ENCODE data around the gene EDC4. TPM values are rescaled to one million over a fixed set of nuclear protein-coding genes. Genes with fewer than 3 reads are reported as not detected.
"Not testable (repeated sequence)": the region's sequence is repeated elsewhere in the genome, so short reads cannot be mapped to it uniquely, and the experiment has no call there.

The EDC4 gene
- total and polyA plus RNA-seq, 8 donors: 22.0 to 141 (median 42.0) TPM

DNA sequence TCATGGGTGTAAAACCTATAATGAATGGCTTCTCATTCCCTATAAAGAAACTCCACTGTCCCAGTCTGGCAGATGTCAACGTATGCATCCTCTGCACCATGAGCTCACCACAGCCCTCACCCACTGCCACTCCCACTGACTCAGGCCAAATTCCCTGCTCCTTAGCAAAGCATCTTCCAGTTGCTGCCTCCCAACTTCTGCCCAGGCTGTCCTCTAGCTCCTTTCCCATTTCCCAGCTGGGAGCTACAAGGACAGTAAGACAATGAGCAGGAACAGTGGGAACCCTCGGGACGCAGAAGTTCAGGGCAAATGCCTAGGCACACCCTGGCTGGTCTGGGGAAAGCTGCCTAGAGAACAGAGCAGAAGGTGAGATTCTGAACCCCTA lies 39.8 kb upstream of the EDC4 start:
- H3K27ac ChIP-seq: peak overlapping the region in 4 of 5 donors; percentile 52 to 86 (median 83)

DNA sequence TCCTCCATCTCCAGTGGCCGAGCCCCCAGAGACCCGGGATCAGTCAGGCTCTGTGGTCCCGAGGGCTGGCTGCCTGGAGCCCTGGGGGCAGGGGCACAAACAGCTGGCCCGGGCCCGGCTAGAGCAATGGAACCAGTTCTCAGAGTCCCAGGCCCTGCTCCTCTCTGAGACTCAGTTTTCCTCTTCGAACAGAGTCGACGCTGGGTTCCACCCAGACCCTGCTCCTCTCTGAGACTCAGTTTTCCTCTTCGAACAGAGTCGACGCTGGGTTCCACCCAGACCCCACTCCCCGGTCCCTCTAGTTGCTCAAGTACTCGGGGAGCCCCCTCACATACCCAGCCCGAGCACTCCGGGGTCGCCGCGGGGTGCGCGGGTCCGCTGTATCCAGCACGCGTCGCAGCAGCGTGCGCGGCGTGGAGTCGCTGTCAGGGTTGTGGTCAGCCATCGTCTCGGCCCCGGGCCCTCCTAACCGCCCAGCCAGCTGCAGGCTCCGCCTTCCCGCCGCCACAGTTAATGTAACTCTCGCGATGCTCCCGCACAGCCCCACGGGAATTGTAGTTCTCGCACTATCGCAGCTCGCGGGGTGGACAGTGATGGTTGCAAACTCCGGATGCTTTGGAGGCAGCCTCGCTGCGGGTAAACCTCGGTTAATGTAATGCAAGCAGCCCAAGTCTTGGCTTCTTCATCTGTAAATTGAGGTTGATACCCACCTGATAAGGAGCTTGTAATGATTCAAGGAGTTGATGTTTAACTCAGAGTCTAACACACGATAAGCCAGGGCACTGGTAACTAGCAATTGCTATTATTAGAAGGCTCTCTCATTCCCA lies 39.2 kb upstream of the EDC4 start:
- Histone ChIP-seq H3K4me1 (peaks cover 15 to 21% (median 19%) of the 10 kb centered on the region in 4 donors), H3K27me3 (no peaks in the 10 kb centered on the region), H3K9me3 (no peaks in the 10 kb centered on the region), H3K4me3 (peak overlapping the region; percentile 85 to 92 (median 90)), H3K27ac (peak overlapping the region; percentile 31 to 86 (median 83)), H3K36me3 (peaks cover 32 to 37% (median 36%) of the 10 kb centered on the region in 4 donors)
- WGBS, 5 donors: 0 to 1% (median 0%) methylated on average over 45 to 49 of the region's 49 CpGs
- peak in 1 of 4 donors; percentile 67 for TF ChIP-seq POLR2A (IDR thresholded peaks at IDR 0.05)
- TF ChIP-seq EP300 (IDR thresholded peaks at IDR 0.05): no peak
- TF ChIP-seq, protein P1, sequence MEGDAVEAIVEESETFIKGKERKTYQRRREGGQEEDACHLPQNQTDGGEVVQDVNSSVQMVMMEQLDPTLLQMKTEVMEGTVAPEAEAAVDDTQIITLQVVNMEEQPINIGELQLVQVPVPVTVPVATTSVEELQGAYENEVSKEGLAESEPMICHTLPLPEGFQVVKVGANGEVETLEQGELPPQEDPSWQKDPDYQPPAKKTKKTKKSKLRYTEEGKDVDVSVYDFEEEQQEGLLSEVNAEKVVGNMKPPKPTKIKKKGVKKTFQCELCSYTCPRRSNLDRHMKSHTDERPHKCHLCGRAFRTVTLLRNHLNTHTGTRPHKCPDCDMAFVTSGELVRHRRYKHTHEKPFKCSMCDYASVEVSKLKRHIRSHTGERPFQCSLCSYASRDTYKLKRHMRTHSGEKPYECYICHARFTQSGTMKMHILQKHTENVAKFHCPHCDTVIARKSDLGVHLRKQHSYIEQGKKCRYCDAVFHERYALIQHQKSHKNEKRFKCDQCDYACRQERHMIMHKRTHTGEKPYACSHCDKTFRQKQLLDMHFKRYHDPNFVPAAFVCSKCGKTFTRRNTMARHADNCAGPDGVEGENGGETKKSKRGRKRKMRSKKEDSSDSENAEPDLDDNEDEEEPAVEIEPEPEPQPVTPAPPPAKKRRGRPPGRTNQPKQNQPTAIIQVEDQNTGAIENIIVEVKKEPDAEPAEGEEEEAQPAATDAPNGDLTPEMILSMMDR (IDR thresholded peaks at IDR 0.05): no peak
- peak; percentile 71 to 83 (median 75) for TF ChIP-seq POLR2AphosphoS5 (IDR thresholded peaks at IDR 0.05)
- intact Hi-C loops (cut with DNase I; ENCODE audit: low total_unique reads): no loop called here
- peak; percentile 95 to 97 for DNase-seq

More for the DNA sequence above, 39.8 kb upstream of the EDC4 start:
- Histone ChIP-seq H3K27me3 (no peaks in the 10 kb centered on the region), H3K4me3 (peak overlapping the region; percentile 85 to 92 (median 90)), H3K9me3 (no peaks in the 10 kb centered on the region), H3K36me3 (peaks cover 34 to 43% (median 42%) of the 10 kb centered on the region in 4 donors), H3K4me1 (peaks cover 15 to 21% (median 19%) of the 10 kb centered on the region in 4 donors)
- 0 to 6% (median 0%) methylated on average over 3 of the region's 3 CpGs for WGBS, 5 donors
- TF ChIP-seq POLR2AphosphoS5 (IDR thresholded peaks at IDR 0.05): no peak
- TF ChIP-seq EP300 (IDR thresholded peaks at IDR 0.05): no peak
- no peak for TF ChIP-seq POLR2A (IDR thresholded peaks at IDR 0.05)
- TF ChIP-seq, protein P1 (IDR thresholded peaks at IDR 0.05): no peak
- intact Hi-C loops (cut with DNase I; ENCODE audit: low total_unique reads): no loop called here
- peak in 1 of 2 donors; percentile 43 for DNase-seq

DNA sequence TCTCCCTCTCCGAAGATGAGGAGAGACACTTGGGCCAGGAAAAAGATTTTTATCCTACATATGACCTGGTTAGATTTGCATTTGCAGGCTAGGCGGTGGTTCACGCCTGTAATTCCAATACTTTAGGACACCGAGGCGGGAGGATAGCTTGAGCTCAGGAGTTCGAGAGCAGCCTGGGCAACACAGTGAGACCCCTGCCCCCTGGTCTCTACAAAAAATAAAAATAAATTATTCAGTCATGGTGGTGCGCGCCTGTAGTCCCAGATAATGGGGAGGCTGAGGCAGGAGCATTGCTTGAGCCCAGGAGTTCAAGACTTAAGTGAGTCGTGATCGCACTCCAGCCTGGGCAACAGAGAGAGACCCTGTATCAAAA lies 38.6 kb upstream of the EDC4 start:
- Histone ChIP-seq H3K27ac (peak overlapping the region in 3 of 5 donors; percentile 52 to 86 (median 83)), H3K4me1 (peaks cover 15 to 21% (median 19%) of the 10 kb centered on the region in 4 donors), H3K36me3 (peaks cover 26 to 31% (median 30%) of the 10 kb centered on the region in 4 donors), H3K4me3 (peak overlapping the region; percentile 85 to 92 (median 90)), H3K9me3 (no peaks in the 10 kb centered on the region), H3K27me3 (no peaks in the 10 kb centered on the region)
- whole genome bisulfite sequencing, 5 donors: 69 to 85% (median 81%) methylated on average over 10 of the region's 10 CpGs
- DNase-seq: no peak
- TF ChIP-seq, protein P1 (IDR thresholded peaks at IDR 0.05): no peak
- TF ChIP-seq POLR2AphosphoS5 (IDR thresholded peaks at IDR 0.05) (no peak), POLR2A (IDR thresholded peaks at IDR 0.05) (no peak), EP300 (IDR thresholded peaks at IDR 0.05) (no peak)
- intact Hi-C loops (cut with DNase I; ENCODE audit: low total_unique reads): no loop called here

DNA sequence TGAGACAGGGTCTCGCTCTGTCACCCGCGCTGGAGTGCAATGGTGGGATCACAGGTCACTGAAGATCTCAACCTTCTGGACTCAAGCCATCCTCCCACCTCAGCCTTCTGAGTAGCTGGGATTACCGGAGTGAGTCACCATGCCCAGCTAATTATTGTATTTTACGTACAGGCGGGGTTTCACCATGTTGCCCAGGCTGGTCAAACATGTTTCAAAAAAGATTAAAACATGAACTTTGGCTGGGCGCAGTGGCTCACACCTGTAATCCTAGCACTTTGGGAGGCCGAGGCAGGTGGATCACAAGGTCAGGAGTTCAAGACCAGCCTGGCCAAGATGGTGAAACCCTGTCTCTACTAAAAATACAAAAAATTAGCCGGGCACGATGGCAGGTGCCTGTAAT lies 35.7 kb upstream of the EDC4 start:
- 62 to 87% (median 74%) methylated on average over 10 of the region's 10 CpGs for WGBS, 5 donors
- H3K4me1 ChIP-seq: peaks cover 15 to 26% (median 24%) of the 10 kb centered on the region in 4 donors
- H3K36me3 ChIP-seq; H3K4me3 ChIP-seq; H3K27me3 ChIP-seq; H3K9me3 ChIP-seq; intact Hi-C loops (cut with DNase I; ENCODE audit: low total_unique reads); H3K27ac ChIP-seq: not testable (repeated sequence)
- DNase-seq: peak in 1 of 2 donors; percentile 37

DNA sequence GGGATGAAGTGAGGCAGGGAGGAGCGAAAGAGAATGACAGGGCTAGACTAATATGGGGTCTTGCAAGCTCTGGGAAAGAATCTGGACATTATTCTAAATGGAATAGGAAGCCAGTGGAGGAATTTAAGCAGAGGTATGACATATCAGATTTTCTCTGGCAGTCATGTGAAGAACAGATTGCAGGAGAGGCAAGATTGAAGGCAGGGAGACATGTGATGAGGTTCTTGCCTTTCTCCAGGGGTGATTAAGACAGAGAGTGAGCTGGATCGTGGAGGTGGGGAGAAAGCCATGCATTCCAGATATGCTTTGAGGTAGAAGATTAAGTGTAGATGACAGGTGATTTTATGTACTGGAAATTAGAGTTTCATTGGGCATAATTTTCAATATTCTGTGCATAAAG lies 35.0 kb upstream of the EDC4 start:
- H3K36me3 ChIP-seq: no peaks in the 10 kb centered on the region
- no peak overlapping the region for H3K4me3 ChIP-seq
- no peak for DNase-seq
- H3K27me3 ChIP-seq: no peaks in the 10 kb centered on the region
- no peak overlapping the region for H3K27ac ChIP-seq
- no peaks in the 10 kb centered on the region for H3K9me3 ChIP-seq
- intact Hi-C loops (cut with DNase I; ENCODE audit: low total_unique reads): no loop called here
- TF ChIP-seq POLR2A (IDR thresholded peaks at IDR 0.05) (no peak), POLR2AphosphoS5 (IDR thresholded peaks at IDR 0.05) (no peak), EP300 (IDR thresholded peaks at IDR 0.05) (no peak)
- TF ChIP-seq, protein P1 (IDR thresholded peaks at IDR 0.05): no peak
- H3K4me1 ChIP-seq: peaks cover 9 to 24% (median 22%) of the 10 kb centered on the region in 4 donors
- 77 to 92% (median 85%) methylated on average over 2 of the region's 2 CpGs for WGBS, 5 donors

All from stomach (tissue), 9 donors.